ENCODE measurements around the gene PRDM2. TPM values are rescaled to one million over a fixed set of nuclear protein-coding genes. Genes with fewer than 3 reads are reported as not detected.
A peak's percentile ranks its signal among the peaks of the same experiment; 100 is the strongest.

Gene PRDM2
- total RNA-seq (2014; rRNA removed; shearing (Covaris generic)) = 9.7 and 11.0 TPM in 2 replicates
- polyA plus RNA-seq (2016; fragmentation: Nextera tagmentation; extraction: Ambion mirVana) = 14.0 and 15.1 TPM in 2 replicates

- Histone ChIP-seq H3K36me3 (ENCODE audit: low read depth) (no peaks in the 10 kb centered on the region), H3F3A (ENCODE audit: insufficient read depth) (peaks cover 19% of the 10 kb centered on the region; the same call in 1 of the 2 replicates), H4K20me1 (ENCODE audit: insufficient read depth) (no peaks in the 10 kb centered on the region), H2AFZ (peak within 1 kb of the TSS; percentile 97), H3K4me1 (ENCODE audit: insufficient read depth) (no peaks in the 10 kb centered on the region), H3K9me3 (ENCODE audit: low read depth) (no peaks in the 10 kb centered on the region), H3K27me3 (replicated peaks; ENCODE audit: insufficient read depth) (no peaks in the 10 kb centered on the region), H3K4me3 (peak within 1 kb of the TSS; percentile 84), H3K9ac (peak within 1 kb of the TSS; percentile 90), H3K27ac (peak within 1 kb of the TSS; percentile 87), H3K9me2 (ENCODE audit: insufficient read depth) (no peaks in the 10 kb centered on the region), H3K79me2 (ENCODE audit: insufficient read depth) (peaks cover 39% of the 10 kb centered on the region), H3K4me2 (ENCODE audit: unreplicated experiment) (peak within 1 kb of the TSS; percentile 95)
- 0 to 1% methylated on average over 43 to 51 of the region's 87 CpGs for WGBS, 2 experiments (ENCODE audit: low coverage in 1 of 2, low lambda C conversion rate in 2 of 2, missing lambda C conversion rate in 2 of 2)
- in situ Hi-C loops (cut with MboI) = no loop called here
- DNase-seq = peak; percentile 86
- TF ChIP-seq EZH2 (IDR thresholded peaks at IDR 0.05; ENCODE audit: insufficient read depth, poor library complexity, severe bottlenecking) (no peak), EZH2phosphoT487 (IDR thresholded peaks at IDR 0.05; ENCODE audit: insufficient read depth, low read depth) (no peak)
These were observed at the start of gene PRDM2 for GRCh38 chr1:13699936-13700520. Gene PRDM2 (plus strand): TSS chr1:13700188. CDS start chr1:13715606, 15,418 bp downstream.

- Histone ChIP-seq H4K20me1 (ENCODE audit: insufficient read depth) (no peaks in the 10 kb centered on the region), H3K27me3 (replicated peaks; ENCODE audit: insufficient read depth) (no peaks in the 10 kb centered on the region), H3K9ac (no peak overlapping the region), H3K9me2 (ENCODE audit: insufficient read depth) (no peaks in the 10 kb centered on the region), H3F3A (ENCODE audit: insufficient read depth) (no peaks in the 10 kb centered on the region), H2AFZ (no peak overlapping the region), H3K36me3 (ENCODE audit: low read depth) (no peaks in the 10 kb centered on the region), H3K9me3 (ENCODE audit: low read depth) (no peaks in the 10 kb centered on the region), H3K4me3 (no peak overlapping the region), H3K4me2 (ENCODE audit: unreplicated experiment) (no peak overlapping the region), H3K27ac (no peak overlapping the region), H3K4me1 (ENCODE audit: insufficient read depth) (no peaks in the 10 kb centered on the region), H3K79me2 (ENCODE audit: insufficient read depth) (no peaks in the 10 kb centered on the region)
- in situ Hi-C loops (cut with MboI) = no loop called here
- peak; percentile 35 for DNase-seq
- whole genome bisulfite sequencing, 2 experiments (ENCODE audit: low coverage in 1 of 2, low lambda C conversion rate in 2 of 2, missing lambda C conversion rate in 2 of 2) = 26 to 28% methylated on average over 3 of the region's 3 CpGs
- 0 out of 2 replicates have a peak, but pooled peaks have one; percentile 61 for TF ChIP-seq EZH2phosphoT487 (IDR thresholded peaks at IDR 0.05; ENCODE audit: insufficient read depth, low read depth)
- TF ChIP-seq EZH2 (IDR thresholded peaks at IDR 0.05; ENCODE audit: insufficient read depth, poor library complexity, severe bottlenecking) = no peak
These were observed 48.7 kb upstream of the PRDM2 start for GRCh38 chr1:13651279-13651678.

- Histone ChIP-seq H4K20me1 (ENCODE audit: insufficient read depth) (no peaks in the 10 kb centered on the region), H3K9ac (no peak overlapping the region), H3K79me2 (ENCODE audit: insufficient read depth) (no peaks in the 10 kb centered on the region), H3K9me3 (ENCODE audit: low read depth) (no peaks in the 10 kb centered on the region), H2AFZ (no peak overlapping the region), H3K4me1 (ENCODE audit: insufficient read depth) (no peaks in the 10 kb centered on the region), H3K4me3 (no peak overlapping the region), H3K9me2 (ENCODE audit: insufficient read depth) (no peaks in the 10 kb centered on the region), H3K36me3 (ENCODE audit: low read depth) (no peaks in the 10 kb centered on the region), H3K27ac (no peak overlapping the region), H3K4me2 (ENCODE audit: unreplicated experiment) (no peak overlapping the region), H3F3A (ENCODE audit: insufficient read depth) (no peaks in the 10 kb centered on the region), H3K27me3 (replicated peaks; ENCODE audit: insufficient read depth) (no peaks in the 10 kb centered on the region)
- in situ Hi-C loops (cut with MboI) = no loop called here
- no peak for DNase-seq
- TF ChIP-seq EZH2 (IDR thresholded peaks at IDR 0.05; ENCODE audit: insufficient read depth, poor library complexity, severe bottlenecking) (no peak), EZH2phosphoT487 (IDR thresholded peaks at IDR 0.05; ENCODE audit: insufficient read depth, low read depth) (no peak)
- WGBS, 2 experiments (ENCODE audit: low coverage in 1 of 2, low lambda C conversion rate in 2 of 2, missing lambda C conversion rate in 2 of 2) = 73 to 88% methylated on average over 1 of the region's 1 CpG
These were observed 47.8 kb upstream of the PRDM2 start for GRCh38 chr1:13652238-13652637.

GRCh38 chr1:13661539-13661938 lies 38.4 kb upstream of the PRDM2 start:
- in situ Hi-C loops (cut with MboI) = loop anchor here (10.0 kb wide), 1 partner anchor 293 kb away; no protein-coding TSS in a partner anchor
- Histone ChIP-seq H4K20me1 (ENCODE audit: insufficient read depth) (no peaks in the 10 kb centered on the region), H3K9me2 (ENCODE audit: insufficient read depth) (no peaks in the 10 kb centered on the region), H3K9me3 (ENCODE audit: low read depth) (no peaks in the 10 kb centered on the region), H2AFZ (no peak overlapping the region), H3K27me3 (replicated peaks; ENCODE audit: insufficient read depth) (no peaks in the 10 kb centered on the region), H3K36me3 (ENCODE audit: low read depth) (no peaks in the 10 kb centered on the region), H3K27ac (peak overlapping the region; percentile 24), H3K4me2 (ENCODE audit: unreplicated experiment) (peak overlapping the region; percentile 55), H3K4me3 (no peak overlapping the region), H3K9ac (no peak overlapping the region), H3K4me1 (ENCODE audit: insufficient read depth) (peaks cover 12% of the 10 kb centered on the region), H3K79me2 (ENCODE audit: insufficient read depth) (no peaks in the 10 kb centered on the region), H3F3A (ENCODE audit: insufficient read depth) (peaks cover 20% of the 10 kb centered on the region)
- DNase-seq = peak; percentile 92
- 10 to 15% methylated on average over 5 of the region's 5 CpGs for WGBS, 2 experiments (ENCODE audit: low coverage in 1 of 2, low lambda C conversion rate in 2 of 2, missing lambda C conversion rate in 2 of 2)
- TF ChIP-seq EZH2 (IDR thresholded peaks at IDR 0.05; ENCODE audit: insufficient read depth, poor library complexity, severe bottlenecking) = no peak
- no peak for TF ChIP-seq EZH2phosphoT487 (IDR thresholded peaks at IDR 0.05; ENCODE audit: insufficient read depth, low read depth)
